HG02840 (cell line): ENCODE measurements around the gene OR7C2.
"Not testable (repeated sequence)": the region's sequence is repeated elsewhere in the genome, so short reads cannot be mapped to it uniquely, and the experiment has no call there.

Experiments
- ATAC-seq: cut with Tn5 transposase; IDR thresholded peaks from one replicate; pipeline ENCODE4 v1.9.1; 2021; ENCODE audit warnings: mild to moderate bottlenecking, moderate library complexity, moderate number of reproducible peaks; ENCODE audit not compliant: unreplicated experiment, low FRiP score

Gene OR7C2

GRCh38 chr19:14941189-14941588, at the start of gene OR7C2:
TSS of gene OR7C2 (plus strand) at chr19:14941489. CDS start at chr19:14941489, 0 bp downstream.
- no peak for ATAC-seq

- ATAC-seq: no peak
Observed at GRCh38 chr19:14901675-14902260, 39.5 kb upstream of the OR7C2 start.

GRCh38 chr19:14906711-14907110, 34.6 kb upstream of the OR7C2 start:
- no peak for ATAC-seq

- no peak for ATAC-seq
Observed at GRCh38 chr19:14915116-14915515, 26.2 kb upstream of the OR7C2 start.

GRCh38 chr19:14916848-14917247, 24.4 kb upstream of the OR7C2 start:
- no peak for ATAC-seq

GRCh38 chr19:14933506-14933905, 7.8 kb upstream of the OR7C2 start:
- no peak for ATAC-seq

GRCh38 chr19:14940266-14940665, 1.0 kb upstream of the OR7C2 start:
- no peak for ATAC-seq

- no peak for ATAC-seq
Observed at GRCh38 chr19:14943601-14944000, 2.3 kb downstream of the OR7C2 start.

GRCh38 chr19:14944456-14944855, 3.2 kb downstream of the OR7C2 start:
- ATAC-seq: no peak

GRCh38 chr19:14949413-14949812, 8.1 kb downstream of the OR7C2 start:
- ATAC-seq: not testable (repeated sequence)

- no peak for ATAC-seq
Observed at GRCh38 chr19:14949876-14950275, 8.6 kb downstream of the OR7C2 start.

GRCh38 chr19:14950421-14950820, 9.1 kb downstream of the OR7C2 start:
- ATAC-seq: no peak

GRCh38 chr19:14952767-14953166, 11.5 kb downstream of the OR7C2 start:
- ATAC-seq: no peak

- no peak for ATAC-seq
Observed at GRCh38 chr19:14954071-14954655, 12.9 kb downstream of the OR7C2 start.

GRCh38 chr19:14957464-14957863, 16.2 kb downstream of the OR7C2 start:
- no peak for ATAC-seq

GRCh38 chr19:14959263-14959662, 18.0 kb downstream of the OR7C2 start:
- ATAC-seq: no peak

- ATAC-seq: no peak
Observed at GRCh38 chr19:14961956-14962685, 20.8 kb downstream of the OR7C2 start.

GRCh38 chr19:14968247-14968646, 27.0 kb downstream of the OR7C2 start:
- no peak for ATAC-seq

- ATAC-seq: no peak
Observed at GRCh38 chr19:14971474-14971873, 30.2 kb downstream of the OR7C2 start.

GRCh38 chr19:14972676-14973075, 31.4 kb downstream of the OR7C2 start:
- no peak for ATAC-seq

- ATAC-seq: no peak
Observed at GRCh38 chr19:14974488-14974887, 33.2 kb downstream of the OR7C2 start.

GRCh38 chr19:14977128-14977527, 35.8 kb downstream of the OR7C2 start:
- ATAC-seq: no peak
